ENCODE data around the gene UBR4. TPM values are rescaled to one million over a fixed set of nuclear protein-coding genes. Genes with fewer than 3 reads are reported as not detected.

The UBR4 gene
- total and polyA plus RNA-seq, 5 donors = 48.9 to 70.3 (median 64.5) TPM

GRCh38 chr1:19080721-19081120 is 129.3 kb downstream of the UBR4 start:
- DNase-seq = no peak
- Histone ChIP-seq H3K4me1 (ENCODE audit: control insufficient read depth, insufficient read depth, low read length) (peaks cover 4% of the 10 kb centered on the region), H3K9me3 (ENCODE audit: control insufficient read depth, low read length) (no peaks in the 10 kb centered on the region), H3K27ac (ENCODE audit: low read length) (peak overlapping the region; percentile 72), H3K4me3 (ENCODE audit: low read length) (peak overlapping the region; percentile 11), H3K27me3 (ENCODE audit: control insufficient read depth, insufficient read depth) (no peaks in the 10 kb centered on the region)
- intact Hi-C loops (cut with DNase I) = no loop called here
- WGBS = 84% methylated on average over 3 of the region's 3 CpGs
- ATAC-seq = no peak

- no peak for ATAC-seq
- Histone ChIP-seq H3K27me3 (ENCODE audit: control insufficient read depth, insufficient read depth) (no peaks in the 10 kb centered on the region), H3K4me3 (ENCODE audit: low read length) (no peak overlapping the region), H3K27ac (ENCODE audit: low read length) (no peak overlapping the region), H3K9me3 (ENCODE audit: control insufficient read depth, low read length) (no peaks in the 10 kb centered on the region), H3K4me1 (ENCODE audit: control insufficient read depth, insufficient read depth, low read length) (peaks cover 4% of the 10 kb centered on the region)
- DNase-seq = no peak
- intact Hi-C loops (cut with DNase I) = no loop called here
- WGBS = 86% methylated on average over 16 of the region's 16 CpGs
Measured at GRCh38 chr1:19079541-19080472, 130.3 kb downstream of the UBR4 start.

- intact Hi-C loops (cut with DNase I) = no loop called here
- H3K4me1 ChIP-seq (ENCODE audit: control insufficient read depth, insufficient read depth, low read length) = peaks cover 11% of the 10 kb centered on the region
- no peaks in the 10 kb centered on the region for H3K9me3 ChIP-seq (ENCODE audit: control insufficient read depth, low read length)
- DNase-seq (no peak), ATAC-seq (no peak)
- WGBS = 93% methylated on average over 4 of the region's 4 CpGs
- no peak overlapping the region for H3K27ac ChIP-seq (ENCODE audit: low read length)
- no peak overlapping the region for H3K4me3 ChIP-seq (ENCODE audit: low read length)
- no peaks in the 10 kb centered on the region for H3K27me3 ChIP-seq (ENCODE audit: control insufficient read depth, insufficient read depth)
Measured at GRCh38 chr1:19078536-19078935, 131.5 kb downstream of the UBR4 start.

- Histone ChIP-seq H3K27me3 (ENCODE audit: control insufficient read depth, insufficient read depth) (no peaks in the 10 kb centered on the region), H3K9me3 (ENCODE audit: control insufficient read depth, low read length) (no peaks in the 10 kb centered on the region), H3K27ac (ENCODE audit: low read length) (no peak overlapping the region), H3K4me1 (ENCODE audit: control insufficient read depth, insufficient read depth, low read length) (peaks cover 15% of the 10 kb centered on the region), H3K4me3 (ENCODE audit: low read length) (no peak overlapping the region)
- 88% methylated on average over 20 of the region's 20 CpGs for WGBS
- intact Hi-C loops (cut with DNase I) = no loop called here
- ATAC-seq (no peak), DNase-seq (peak in 1 of 3 donors; percentile 24)
Measured at GRCh38 chr1:19076841-19077616, 133.0 kb downstream of the UBR4 start.

- ATAC-seq = peak; percentile 34 to 55
- Histone ChIP-seq H3K27me3 (ENCODE audit: control insufficient read depth, insufficient read depth) (no peaks in the 10 kb centered on the region), H3K27ac (ENCODE audit: low read length) (peak overlapping the region; percentile 30), H3K9me3 (ENCODE audit: control insufficient read depth, low read length) (no peaks in the 10 kb centered on the region), H3K4me1 (ENCODE audit: control insufficient read depth, insufficient read depth, low read length) (peaks cover 12% of the 10 kb centered on the region), H3K4me3 (ENCODE audit: low read length) (no peak overlapping the region)
- WGBS = 65% methylated on average over 21 of the region's 21 CpGs
- intact Hi-C loops (cut with DNase I) = no loop called here
- peak in 2 of 3 donors; percentile 77 to 82 for DNase-seq
Measured at GRCh38 chr1:19074902-19075721, 135.0 kb downstream of the UBR4 start.

- 85% methylated on average over 17 of the region's 17 CpGs for WGBS
- Histone ChIP-seq H3K27me3 (ENCODE audit: control insufficient read depth, insufficient read depth) (no peaks in the 10 kb centered on the region), H3K27ac (ENCODE audit: low read length) (peak overlapping the region; percentile 25), H3K9me3 (ENCODE audit: control insufficient read depth, low read length) (no peaks in the 10 kb centered on the region), H3K4me1 (ENCODE audit: control insufficient read depth, insufficient read depth, low read length) (peaks cover 12% of the 10 kb centered on the region), H3K4me3 (ENCODE audit: low read length) (no peak overlapping the region)
- ATAC-seq = no peak
- DNase-seq = peak in 1 of 3 donors; percentile 38
- intact Hi-C loops (cut with DNase I) = no loop called here
Measured at GRCh38 chr1:19074361-19074901, 135.6 kb downstream of the UBR4 start.

GRCh38 chr1:19073311-19074186 is 136.5 kb downstream of the UBR4 start:
- Histone ChIP-seq H3K4me1 (ENCODE audit: control insufficient read depth, insufficient read depth, low read length) (peaks cover 12% of the 10 kb centered on the region), H3K27ac (ENCODE audit: low read length) (peak overlapping the region; percentile 30), H3K4me3 (ENCODE audit: low read length) (no peak overlapping the region), H3K9me3 (ENCODE audit: control insufficient read depth, low read length) (no peaks in the 10 kb centered on the region), H3K27me3 (ENCODE audit: control insufficient read depth, insufficient read depth) (no peaks in the 10 kb centered on the region)
- ATAC-seq (peak; percentile 43 to 68), DNase-seq (peak; percentile 71 to 91 (median 88))
- intact Hi-C loops (cut with DNase I) = no loop called here
- 56% methylated on average over 23 of the region's 23 CpGs for WGBS

- intact Hi-C loops (cut with DNase I) = no loop called here
- DNase-seq = peak in 1 of 3 donors; percentile 47
- H3K4me3 ChIP-seq (ENCODE audit: low read length) = no peak overlapping the region
- H3K4me1 ChIP-seq (ENCODE audit: control insufficient read depth, insufficient read depth, low read length) = peaks cover 12% of the 10 kb centered on the region
- H3K27me3 ChIP-seq (ENCODE audit: control insufficient read depth, insufficient read depth) = no peaks in the 10 kb centered on the region
- WGBS = 81% methylated on average over 12 of the region's 12 CpGs
- no peak for ATAC-seq
- H3K9me3 ChIP-seq (ENCODE audit: control insufficient read depth, low read length) = no peaks in the 10 kb centered on the region
- H3K27ac ChIP-seq (ENCODE audit: low read length) = no peak overlapping the region
Measured at GRCh38 chr1:19072285-19072981, 137.6 kb downstream of the UBR4 start.

GRCh38 chr1:19071674-19072281 is 138.3 kb downstream of the UBR4 start:
- peaks cover 12% of the 10 kb centered on the region for H3K4me1 ChIP-seq (ENCODE audit: control insufficient read depth, insufficient read depth, low read length)
- H3K9me3 ChIP-seq (ENCODE audit: control insufficient read depth, low read length) = no peaks in the 10 kb centered on the region
- peak in 1 of 3 donors; percentile 53 for DNase-seq
- H3K27me3 ChIP-seq (ENCODE audit: control insufficient read depth, insufficient read depth) = no peaks in the 10 kb centered on the region
- no peak for ATAC-seq
- no peak overlapping the region for H3K27ac ChIP-seq (ENCODE audit: low read length)
- no peak overlapping the region for H3K4me3 ChIP-seq (ENCODE audit: low read length)
- WGBS = 68% methylated on average over 15 of the region's 15 CpGs
- intact Hi-C loops (cut with DNase I) = no loop called here
